ENCODE results near the gene METTL22.

GRCh38 chr16:8589900-8590688, 31.4 kb upstream of the METTL22 start, which contains the start of gene TMEM114:
- TF ChIP-seq CTCF (conservative IDR thresholded peaks at IDR 0.05 in 1 of 2, IDR thresholded peaks at IDR 0.05 in 1 of 2; ENCODE audit: extremely low read depth in 1 of 2, insufficient read depth in 1 of 2, low read depth in 1 of 2, low read length in 2 of 2) (no peak), EZH2 (IDR thresholded peaks at IDR 0.05; ENCODE audit: borderline replicate concordance, low read length) (peak; percentile 71)
